Measurements from ENCODE around the gene RRP8.

RRP8 gene

GRCh38 chr11:6603287-6604080 is at the start of gene RRP8, which contains the start of gene ILK:
RRP8 (minus strand) TSS chr11:6603616; CDS start chr11:6603502, 114 bp downstream.
ILK (plus strand) TSS chr11:6603774; CDS start chr11:6604272, 498 bp downstream.
- peak; percentile 70 for DNase-seq

DNA sequence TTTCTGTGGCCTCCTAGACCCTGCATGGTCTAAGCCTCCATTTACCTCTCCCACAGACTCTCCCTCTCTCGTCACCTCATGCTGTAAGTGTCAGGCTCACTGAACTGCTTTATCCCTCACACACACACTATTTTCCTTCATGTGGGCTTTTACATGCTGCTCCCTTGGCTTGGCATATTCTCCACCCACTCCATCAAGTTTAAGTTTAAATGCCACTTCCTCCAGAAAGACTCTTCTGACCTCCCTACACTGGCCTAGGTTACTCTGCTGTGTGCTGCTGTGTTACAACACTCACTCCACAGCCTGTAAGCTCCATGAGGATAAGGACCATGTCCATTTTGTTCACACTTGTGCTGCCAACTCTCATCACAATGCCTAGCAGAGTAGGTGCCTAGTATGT is 49.7 kb upstream of the RRP8 start:
- no peak for DNase-seq

- DNase-seq, result no peak
Observed at GRCh38 chr11:6652182-6652581, 48.8 kb upstream of the RRP8 start.

DNA sequence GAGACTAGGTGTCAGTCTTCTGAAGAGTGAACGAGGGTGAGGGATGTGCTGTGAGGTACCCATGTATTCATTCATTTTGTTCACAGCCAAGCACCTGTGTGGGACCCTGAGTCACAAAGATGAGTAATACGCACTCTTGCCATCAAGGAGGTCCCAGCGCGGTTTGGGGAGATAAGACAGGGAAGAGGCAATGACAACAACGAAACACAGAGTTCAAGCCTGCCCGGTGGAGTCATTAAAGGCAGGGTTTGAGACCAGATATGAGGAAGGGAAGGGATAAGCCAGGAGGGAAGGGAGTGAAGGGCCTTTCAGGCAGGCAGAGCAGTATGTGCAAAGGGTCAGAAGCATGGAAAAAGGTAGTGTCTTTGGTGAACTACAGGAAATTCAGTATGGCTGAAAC is 47.6 kb upstream of the RRP8 start:
- DNase-seq, result peak; percentile 19

DNA sequence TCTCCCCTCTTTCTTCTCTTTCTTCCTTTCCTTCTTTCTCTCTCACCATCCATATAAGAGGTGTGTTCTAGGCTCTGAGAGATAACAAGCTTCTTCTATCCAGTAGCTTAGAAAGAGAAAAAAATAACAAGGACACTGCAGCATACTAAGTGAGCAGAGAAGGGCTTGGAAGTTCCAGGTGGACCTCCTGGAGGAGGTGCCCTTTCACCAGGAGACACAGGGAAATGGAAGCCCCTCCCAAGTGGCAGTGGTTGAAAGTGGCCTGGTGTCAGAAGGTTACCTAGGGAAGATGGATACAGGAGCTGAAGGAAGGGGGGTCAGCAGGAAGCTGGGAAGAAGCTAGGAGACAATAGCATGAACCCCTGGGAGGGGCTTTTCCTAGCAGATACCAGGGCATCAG is 46.7 kb upstream of the RRP8 start:
- DNase-seq, result no peak

DNA sequence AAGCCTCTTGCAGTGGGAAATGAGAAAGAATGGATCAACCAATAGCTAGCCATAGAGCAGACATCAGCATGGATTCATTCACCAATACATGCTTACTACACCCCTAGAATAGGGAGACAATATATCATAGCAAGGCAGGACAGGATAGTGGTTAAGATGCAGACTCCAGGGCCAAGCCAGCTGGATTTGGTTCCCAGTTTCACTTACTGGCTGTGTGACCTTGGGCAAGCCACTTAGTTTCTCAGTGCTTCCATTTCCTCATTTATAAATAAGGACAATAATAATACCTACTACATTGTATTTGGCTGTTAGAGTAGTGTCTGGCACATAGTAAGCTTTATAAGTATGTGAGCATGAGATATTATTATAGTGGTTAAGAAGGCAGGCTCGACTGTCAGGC is 45.1 kb upstream of the RRP8 start:
- DNase-seq, result no peak

DNA sequence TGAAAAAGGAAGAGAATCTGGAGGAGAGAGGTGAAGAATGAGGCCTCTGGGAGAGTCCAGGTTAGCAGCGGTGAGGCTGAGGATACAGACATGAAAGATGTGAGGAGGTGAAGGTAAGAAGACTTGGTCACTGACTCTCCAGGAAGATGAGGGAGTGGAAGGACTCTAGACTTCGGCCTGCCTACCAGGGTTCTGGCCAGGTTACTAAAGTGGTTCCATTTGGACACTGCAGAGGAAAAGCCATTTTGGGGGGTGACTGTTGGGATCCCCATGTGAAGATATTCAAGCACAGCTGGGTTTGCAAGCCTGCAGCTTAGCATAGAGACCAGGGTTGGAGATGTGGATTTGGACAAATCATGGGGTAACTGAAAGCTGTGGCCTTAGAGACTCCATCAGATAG is 44.4 kb upstream of the RRP8 start:
- DNase-seq, result no peak

- DNase-seq, result no peak
Observed at GRCh38 chr11:6646918-6647679, 43.7 kb upstream of the RRP8 start.

GRCh38 chr11:6646576-6646917 is 43.1 kb upstream of the RRP8 start:
- no peak for DNase-seq

GRCh38 chr11:6646071-6646470 is 42.7 kb upstream of the RRP8 start:
- DNase-seq, result no peak

- DNase-seq, result no peak
Observed at GRCh38 chr11:6642957-6643356, 39.5 kb upstream of the RRP8 start.

- no peak for DNase-seq
Observed at GRCh38 chr11:6640985-6641701, 37.7 kb upstream of the RRP8 start.

DNA sequence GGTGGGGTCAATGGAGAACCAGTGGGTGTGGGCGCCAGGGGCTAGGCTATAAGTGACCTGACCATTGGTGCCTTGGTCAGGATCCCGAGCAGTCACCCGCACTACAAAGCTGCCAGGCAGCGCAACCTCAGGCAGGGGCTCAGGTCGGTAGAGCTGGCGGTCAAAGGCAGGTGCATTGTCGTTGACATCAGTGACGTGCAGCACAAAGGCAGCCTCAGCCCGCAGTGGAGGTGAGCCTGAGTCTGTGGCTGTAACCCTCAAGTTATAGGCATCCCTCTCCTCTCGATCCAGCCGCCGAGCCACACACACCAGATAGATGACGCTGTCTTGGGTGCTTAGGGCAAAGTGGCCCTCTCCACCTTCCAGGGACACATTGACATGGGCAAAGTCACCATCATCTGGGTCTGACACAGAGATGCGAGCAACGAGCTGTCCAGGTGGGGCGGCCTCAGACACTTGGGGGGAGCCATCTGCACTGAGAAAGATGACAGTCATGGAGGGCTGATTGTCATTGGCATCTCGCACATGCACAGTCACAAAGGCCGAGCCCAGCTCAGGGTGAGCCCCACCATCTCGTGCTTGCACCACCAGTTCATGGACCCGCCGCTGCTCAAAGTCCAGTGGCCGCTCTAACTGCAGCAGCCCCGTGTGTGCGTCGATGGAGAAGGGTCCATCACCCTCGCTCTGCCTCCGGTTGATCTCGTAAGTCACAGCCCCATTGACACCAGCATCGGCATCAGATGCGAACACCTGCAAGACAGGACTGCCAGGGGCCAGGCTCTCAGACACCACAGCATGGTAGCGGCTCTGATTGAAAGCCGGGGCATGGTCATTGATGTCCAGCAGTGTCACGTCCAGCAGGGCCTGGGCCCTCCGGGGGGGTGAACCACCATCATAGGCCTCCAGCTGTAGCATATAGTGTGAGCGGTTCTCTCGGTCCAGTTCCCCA is 36.9 kb upstream of the RRP8 start:
- DNase-seq, result no peak

DNA sequence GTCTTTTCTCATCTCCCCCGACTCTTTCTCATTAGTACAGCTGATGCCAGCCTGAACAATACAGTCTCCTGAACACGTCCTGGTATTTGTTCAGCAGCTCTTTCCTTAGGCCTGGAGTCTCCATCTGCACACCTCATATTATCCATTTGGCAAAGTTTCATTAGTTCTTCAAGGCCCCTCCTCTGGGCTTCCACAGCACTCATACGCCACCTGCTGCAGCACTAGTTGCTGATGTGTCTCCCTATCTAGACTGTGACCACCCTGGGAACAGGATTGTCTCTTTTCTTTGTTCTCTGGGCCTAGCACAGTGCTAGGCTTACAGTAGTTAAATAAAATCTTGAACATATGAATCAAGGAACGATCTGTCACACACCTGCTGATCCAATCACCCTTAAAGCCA is 35.0 kb upstream of the RRP8 start:
- no peak for DNase-seq

GRCh38 chr11:6637871-6638270 is 34.5 kb upstream of the RRP8 start:
- DNase-seq, result no peak

DNA sequence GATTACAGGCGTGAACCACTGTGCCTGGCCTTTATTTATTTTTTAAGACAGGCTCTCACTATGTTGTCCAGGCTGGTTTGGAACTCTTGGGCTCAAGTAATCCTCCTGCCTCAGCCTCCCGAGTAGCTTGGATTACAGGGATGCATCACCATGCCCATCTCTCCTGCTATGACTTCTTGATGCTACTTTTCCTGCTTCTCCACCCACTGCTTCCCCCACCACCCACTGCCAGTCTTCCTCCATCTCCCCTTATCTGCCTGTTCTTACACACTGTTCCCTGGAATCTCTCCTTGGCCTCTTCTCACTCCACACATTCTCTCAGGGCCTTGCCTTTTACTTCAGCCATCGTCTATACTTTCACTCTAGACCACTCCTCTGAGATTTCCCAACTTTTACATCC is 33.1 kb upstream of the RRP8 start:
- no peak for DNase-seq

GRCh38 chr11:6635082-6635932 is 31.9 kb upstream of the RRP8 start:
- no peak for DNase-seq

DNA sequence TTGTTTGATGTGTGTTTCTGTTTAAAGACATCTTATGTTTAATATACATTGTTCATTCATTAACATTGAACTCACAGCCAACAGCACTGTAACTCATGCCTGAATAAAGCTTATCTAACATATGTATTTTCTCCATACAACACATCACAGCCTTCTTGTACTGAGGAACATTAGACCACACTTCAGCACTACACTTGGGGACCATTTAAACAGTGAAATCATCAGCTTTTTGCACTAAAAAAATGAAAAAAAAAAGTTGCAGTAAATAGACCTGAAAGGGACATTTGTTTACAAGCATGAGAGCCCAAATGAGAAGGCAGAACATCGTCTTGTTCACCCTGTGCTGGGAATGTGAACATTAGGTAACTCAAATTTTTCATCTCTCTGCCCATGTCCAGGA is 31.1 kb upstream of the RRP8 start:
- no peak for DNase-seq

DNA sequence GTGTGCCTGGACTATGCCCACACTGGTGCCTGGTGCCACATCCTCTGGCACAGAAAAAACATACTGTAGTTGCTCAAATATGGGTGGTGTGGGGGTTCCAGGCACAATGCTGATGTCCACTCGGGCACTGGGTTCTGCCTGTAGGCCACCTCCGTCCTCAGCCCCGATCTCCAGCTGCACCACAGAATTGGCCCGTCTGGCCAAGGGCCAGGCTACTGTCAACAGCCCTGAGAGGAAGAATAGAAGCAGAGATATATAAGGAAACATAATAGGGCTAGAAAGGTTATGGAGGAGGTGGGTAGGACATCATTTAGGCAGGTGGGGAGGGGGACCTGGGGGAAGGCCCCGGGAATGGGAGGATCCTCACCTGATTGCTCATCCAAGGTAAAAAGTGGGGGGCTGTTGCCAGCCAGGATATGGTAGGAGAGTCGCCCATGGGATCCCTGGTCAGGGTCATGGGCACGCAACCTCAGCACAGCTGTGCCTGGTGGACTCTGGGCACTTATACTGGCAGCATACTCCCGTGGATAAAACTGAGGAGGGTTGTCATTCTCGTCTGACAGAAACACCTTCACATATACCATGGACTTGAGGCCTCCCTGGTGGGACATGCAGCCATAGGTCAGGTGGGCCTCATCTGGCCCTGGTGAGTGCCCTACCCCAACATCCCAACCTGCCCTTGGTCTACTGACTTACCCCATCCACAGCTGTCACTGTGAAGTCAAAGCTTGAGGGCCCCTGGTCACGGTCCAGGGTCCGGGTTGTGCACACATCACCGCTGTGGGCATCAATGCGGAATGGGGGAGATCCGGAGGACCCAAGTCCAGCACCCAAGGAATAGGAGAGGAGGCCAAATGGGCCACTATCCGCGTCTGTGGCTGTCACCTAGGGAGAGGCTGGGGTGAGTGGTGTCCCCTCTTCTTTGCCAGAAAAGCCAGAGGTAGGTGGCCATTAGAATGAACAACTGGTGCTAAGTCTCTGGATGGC is 30.3 kb upstream of the RRP8 start:
- DNase-seq, result no peak
